ENCODE results near the gene PRDX1.

DNA sequence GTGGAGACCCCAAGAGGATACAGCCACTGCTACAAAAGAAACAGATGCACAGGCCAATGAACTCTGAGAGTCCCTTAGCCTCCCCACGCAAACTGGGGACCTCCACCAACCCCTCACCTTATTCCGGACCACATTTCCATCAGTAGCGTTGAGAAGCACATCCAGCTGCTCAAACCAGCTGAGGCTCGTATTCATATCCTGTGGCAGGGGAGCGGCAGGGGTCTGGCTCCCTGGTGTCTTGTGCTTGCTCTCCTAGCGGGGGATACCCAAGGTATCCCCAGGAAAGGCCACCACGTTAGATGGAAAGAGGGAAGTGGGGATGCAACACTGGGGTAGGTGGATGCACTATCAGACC lies 22.3 kb downstream of the PRDX1 start:
- no peak for TF ChIP-seq EZH2 (optimal IDR thresholded peaks at IDR 0.05; ENCODE audit: low read depth, low read length)
- TF ChIP-seq, protein P1, sequence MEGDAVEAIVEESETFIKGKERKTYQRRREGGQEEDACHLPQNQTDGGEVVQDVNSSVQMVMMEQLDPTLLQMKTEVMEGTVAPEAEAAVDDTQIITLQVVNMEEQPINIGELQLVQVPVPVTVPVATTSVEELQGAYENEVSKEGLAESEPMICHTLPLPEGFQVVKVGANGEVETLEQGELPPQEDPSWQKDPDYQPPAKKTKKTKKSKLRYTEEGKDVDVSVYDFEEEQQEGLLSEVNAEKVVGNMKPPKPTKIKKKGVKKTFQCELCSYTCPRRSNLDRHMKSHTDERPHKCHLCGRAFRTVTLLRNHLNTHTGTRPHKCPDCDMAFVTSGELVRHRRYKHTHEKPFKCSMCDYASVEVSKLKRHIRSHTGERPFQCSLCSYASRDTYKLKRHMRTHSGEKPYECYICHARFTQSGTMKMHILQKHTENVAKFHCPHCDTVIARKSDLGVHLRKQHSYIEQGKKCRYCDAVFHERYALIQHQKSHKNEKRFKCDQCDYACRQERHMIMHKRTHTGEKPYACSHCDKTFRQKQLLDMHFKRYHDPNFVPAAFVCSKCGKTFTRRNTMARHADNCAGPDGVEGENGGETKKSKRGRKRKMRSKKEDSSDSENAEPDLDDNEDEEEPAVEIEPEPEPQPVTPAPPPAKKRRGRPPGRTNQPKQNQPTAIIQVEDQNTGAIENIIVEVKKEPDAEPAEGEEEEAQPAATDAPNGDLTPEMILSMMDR (IDR thresholded peaks at IDR 0.05; ENCODE audit: low read length), result no peak
- TF ChIP-seq EZH2phosphoT487 (IDR thresholded peaks at IDR 0.05; ENCODE audit: low read length), result no peak
